GM10847 (cell line): ENCODE results near the gene GIMAP5.

Experiments used
- POLR2A ChIP-seq: IDR thresholded peaks from 2 replicates; pipeline ENCODE4 v1.6.1; 2011; ENCODE audit not compliant: insufficient read length; ENCODE audit errors: extremely low read depth

The GIMAP5 gene

DNA sequence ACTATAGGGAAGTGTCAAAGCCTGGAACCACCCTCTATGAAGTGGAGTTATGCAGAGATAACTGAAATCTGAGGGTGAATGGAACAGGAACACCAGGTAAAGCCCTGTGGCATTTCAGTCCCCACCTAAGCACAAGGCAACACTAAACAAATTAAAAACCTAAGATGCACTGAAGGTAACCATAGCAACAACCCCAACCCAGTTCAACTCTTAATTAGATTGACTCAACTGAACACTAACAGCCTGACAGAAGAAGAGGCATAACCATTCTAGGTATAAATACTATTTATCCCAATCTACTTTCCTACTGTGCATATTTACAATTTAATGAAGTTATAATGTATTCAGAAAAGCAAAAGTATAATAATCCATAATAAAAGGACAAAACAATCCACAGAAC, 9.2 kb upstream of the GIMAP5 start:
- TF ChIP-seq POLR2A, result no peak

- TF ChIP-seq POLR2A, result no peak
Observed at GRCh38 chr7:150728609-150729008, 8.6 kb upstream of the GIMAP5 start.

- no peak for TF ChIP-seq POLR2A
Observed at GRCh38 chr7:150731916-150732315, 5.3 kb upstream of the GIMAP5 start.

DNA sequence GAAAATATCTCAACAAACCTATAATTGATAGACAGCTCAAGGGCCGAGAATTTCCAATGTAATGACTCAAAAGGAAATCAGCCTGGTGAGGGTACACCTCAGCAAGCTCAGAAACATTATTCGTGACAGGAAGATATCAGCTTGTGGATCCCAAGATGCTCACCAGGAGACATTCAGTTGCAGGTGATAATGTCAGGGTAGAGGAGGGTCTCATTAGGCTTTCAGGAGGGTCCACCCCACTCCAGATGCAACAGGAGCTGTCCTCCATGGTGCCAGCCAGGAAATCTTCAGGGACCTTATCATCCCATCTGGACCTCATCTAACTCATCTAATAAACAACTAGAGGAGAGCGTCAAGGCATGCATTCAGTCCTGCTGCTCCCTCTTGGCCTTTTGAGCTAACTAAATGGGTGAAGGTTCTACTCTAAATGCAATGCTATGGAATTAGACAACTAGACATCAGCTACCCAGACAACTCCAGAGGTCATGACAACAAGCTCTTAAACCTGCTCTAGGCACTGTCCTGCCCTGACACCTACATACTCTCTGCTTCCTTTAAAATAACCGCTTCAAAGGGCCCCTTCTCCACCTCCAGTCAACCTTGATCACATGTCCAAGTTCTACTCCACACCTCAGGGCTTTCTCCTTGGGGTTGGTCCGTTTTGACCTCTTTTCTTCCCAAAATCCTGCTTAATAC, 4.3 kb upstream of the GIMAP5 start:
- TF ChIP-seq POLR2A, result no peak

DNA sequence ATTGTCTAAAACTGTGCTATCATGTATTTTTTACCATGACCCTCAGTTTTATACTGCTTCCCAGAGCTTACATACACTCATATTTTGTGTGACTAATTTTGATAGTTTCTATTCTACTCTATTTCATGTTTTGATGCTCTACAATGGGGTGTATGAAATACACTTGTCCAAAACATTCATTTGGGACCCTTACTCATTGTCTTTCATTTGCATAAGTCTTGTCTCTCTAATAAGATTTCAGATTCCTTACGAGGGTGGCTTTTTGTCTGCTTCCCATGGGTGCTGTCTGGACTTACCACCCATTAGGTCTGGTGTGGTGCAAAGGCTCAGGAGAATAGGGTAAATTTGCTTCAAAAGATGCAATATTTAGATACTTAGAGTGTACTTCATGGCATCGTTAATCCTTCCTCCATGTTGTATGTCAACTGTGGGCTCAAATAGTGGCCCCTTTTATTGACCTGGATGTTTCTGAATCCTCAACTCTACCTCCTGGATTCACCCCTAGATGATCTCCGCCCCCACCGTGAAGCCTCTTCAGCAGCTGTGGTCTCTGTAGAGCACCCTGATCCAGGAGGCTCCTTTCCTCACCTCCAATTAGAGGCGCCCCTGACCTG, 3.6 kb upstream of the GIMAP5 start:
- TF ChIP-seq POLR2A, result no peak

- no peak for TF ChIP-seq POLR2A
Observed at GRCh38 chr7:150734254-150734653, 3.0 kb upstream of the GIMAP5 start.

DNA sequence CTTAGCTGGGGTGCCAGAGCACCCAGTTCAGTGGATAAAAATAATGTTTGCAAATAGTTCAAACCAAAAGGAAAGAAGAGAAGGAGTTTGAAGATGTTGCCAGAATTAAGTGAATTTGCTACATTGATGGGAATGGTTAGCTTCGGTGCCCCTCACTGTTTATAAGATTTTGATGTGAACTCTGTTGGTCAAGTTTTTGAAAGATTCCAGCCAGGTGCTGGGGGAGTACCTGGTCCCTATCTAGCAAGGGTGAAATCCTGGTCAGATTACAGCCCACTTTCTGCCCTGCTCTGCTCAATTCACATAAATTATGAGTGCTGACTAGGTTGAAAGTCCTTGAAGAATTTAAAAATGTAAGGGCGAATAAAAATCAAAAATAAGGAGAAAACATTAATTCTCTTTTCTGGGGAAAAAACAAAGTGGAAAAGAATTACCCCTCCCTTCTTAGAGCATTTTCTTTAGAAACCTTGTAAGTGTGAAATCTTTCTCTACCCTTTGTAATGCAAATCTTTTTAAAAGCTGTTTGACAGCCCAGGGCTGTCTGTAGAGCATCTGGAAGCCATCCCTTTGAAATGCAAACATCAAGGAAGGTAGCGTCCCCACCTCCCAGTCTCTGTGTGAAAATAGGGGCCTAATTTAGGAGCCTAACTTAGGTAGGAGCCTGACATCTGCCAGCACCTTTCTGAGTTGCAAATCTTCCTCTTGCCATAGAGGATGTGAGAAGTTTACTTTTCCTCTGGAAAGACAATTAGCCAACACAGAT, 1.4 kb upstream of the GIMAP5 start:
- TF ChIP-seq POLR2A, result no peak

- TF ChIP-seq POLR2A, result no peak
Observed at GRCh38 chr7:150736864-150737263, 354 bp upstream of the GIMAP5 start.

GRCh38 chr7:150738092-150738491, 874 bp downstream of the GIMAP5 start:
- no peak for TF ChIP-seq POLR2A

GRCh38 chr7:150738591-150739001, 1.4 kb downstream of the GIMAP5 start:
- TF ChIP-seq POLR2A, result no peak

DNA sequence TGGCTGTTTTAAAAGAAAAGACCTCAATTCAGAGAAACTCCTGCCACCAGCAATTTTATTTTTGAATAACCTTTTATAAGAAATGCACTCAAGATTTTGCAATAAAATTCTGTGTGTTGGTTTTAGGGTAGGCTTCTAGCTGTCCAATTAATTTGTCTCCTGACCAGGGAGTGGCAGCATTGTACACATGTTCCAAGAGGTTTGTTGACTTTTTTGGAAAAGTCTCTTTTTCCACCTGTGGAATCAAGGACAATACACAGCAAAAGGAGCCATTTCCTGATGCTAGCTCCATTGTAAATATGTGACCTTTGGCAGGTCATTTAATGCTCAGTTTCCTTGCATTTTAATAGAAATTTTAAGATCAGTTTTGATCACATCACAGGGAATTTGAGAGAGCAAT, 1.8 kb downstream of the GIMAP5 start:
- TF ChIP-seq POLR2A, result no peak

- TF ChIP-seq POLR2A, result no peak
Observed at GRCh38 chr7:150740053-150740452, 2.8 kb downstream of the GIMAP5 start.

DNA sequence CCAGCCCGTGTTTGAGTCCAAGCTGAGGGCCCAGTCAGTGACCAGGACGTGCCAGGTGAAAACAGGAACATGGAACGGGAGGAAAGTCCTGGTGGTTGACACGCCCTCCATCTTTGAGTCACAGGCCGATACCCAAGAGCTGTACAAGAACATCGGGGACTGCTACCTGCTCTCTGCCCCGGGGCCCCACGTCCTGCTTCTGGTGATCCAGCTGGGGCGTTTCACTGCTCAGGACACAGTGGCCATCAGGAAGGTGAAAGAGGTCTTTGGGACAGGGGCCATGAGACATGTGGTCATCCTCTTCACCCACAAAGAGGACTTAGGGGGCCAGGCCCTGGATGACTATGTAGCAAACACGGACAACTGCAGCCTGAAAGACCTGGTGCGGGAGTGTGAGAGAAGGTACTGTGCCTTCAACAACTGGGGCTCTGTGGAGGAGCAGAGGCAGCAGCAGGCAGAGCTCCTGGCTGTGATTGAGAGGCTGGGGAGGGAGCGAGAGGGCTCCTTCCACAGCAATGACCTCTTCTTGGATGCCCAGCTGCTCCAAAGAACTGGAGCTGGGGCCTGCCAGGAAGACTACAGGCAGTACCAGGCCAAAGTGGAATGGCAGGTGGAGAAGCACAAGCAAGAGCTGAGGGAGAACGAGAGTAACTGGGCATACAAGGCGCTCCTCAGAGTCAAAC, 5.2 kb downstream of the GIMAP5 start:
- TF ChIP-seq POLR2A, result no peak

DNA sequence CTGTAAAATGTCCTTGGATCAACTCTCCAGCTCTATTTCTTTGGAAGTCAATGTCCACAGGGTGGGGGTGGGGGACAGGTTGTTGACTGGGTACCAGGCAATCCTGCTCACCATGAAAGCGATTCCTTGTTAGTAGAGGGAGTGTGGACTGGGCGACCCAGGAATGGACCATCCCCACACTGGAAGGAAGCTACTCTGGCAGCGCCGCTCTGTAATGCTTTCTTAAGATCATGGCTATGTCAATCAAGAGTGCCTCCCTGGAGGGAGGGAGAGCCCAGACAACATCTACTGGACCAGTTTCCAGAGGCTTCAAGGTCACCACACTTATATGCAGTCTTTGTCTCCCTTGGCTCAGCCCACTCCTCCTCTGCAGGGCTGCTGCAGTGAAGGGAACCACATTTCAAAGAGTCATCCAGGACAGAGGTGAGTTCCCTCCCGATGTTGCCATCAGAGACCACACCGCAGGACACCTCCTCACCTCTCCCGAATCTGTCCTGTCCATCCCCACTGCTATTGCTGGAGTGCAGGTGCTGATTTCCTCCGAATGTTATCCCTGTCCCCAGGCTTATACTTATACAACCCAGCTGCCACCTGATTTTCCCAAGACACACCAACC, 6.9 kb downstream of the GIMAP5 start:
- TF ChIP-seq POLR2A, result no peak

DNA sequence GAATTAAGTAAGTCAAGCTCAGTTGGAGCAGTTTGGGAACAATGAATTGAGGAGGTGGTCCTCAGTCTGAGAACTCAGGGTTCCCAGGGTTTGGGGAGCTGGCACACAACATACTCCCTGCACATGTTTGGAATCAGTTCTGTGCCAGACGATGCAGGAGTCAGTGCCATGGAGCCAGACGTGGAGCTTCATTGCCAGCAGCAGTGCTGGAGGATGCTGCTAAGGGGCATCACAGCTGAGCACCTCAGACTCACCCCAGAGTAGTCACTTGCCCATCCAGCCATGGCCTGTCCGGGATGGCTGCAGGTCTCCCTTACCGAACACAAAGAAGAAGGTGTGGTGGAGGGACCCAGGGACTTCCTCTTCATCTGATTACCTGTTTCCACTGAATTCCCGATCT, 7.9 kb downstream of the GIMAP5 start:
- TF ChIP-seq POLR2A, result no peak

DNA sequence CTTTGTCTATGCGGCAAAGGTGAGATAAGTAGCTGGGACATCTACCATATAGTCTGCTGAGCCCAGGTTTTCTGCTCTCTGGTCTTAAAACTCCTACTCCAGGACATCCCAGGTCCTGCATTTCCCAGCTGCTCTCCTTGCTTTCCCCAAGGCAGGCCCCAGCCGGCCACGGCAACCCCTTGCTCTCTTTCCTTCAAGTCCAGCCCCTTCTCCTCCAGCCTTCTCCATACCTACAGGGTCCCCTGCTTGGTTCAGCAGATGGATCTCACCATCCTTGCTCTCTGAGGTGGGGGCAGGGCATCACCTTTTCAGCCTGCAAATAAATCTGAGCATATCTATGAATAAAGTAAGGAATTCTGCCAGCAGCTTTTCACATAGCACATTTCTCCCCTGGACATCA, 8.7 kb downstream of the GIMAP5 start:
- TF ChIP-seq POLR2A, result no peak

- TF ChIP-seq POLR2A, result no peak
Observed at GRCh38 chr7:150746921-150747320, 9.7 kb downstream of the GIMAP5 start.
